GM19397 (cell line): ENCODE measurements around the gene GSTM4.

ENCODE experiments used
- ATAC-seq: cut with Tn5 transposase; IDR thresholded peaks from one replicate; pipeline ENCODE4 v1.9.1; 2021; ENCODE audit warnings: mild to moderate bottlenecking, moderate library complexity; ENCODE audit not compliant: unreplicated experiment

Gene GSTM4

DNA sequence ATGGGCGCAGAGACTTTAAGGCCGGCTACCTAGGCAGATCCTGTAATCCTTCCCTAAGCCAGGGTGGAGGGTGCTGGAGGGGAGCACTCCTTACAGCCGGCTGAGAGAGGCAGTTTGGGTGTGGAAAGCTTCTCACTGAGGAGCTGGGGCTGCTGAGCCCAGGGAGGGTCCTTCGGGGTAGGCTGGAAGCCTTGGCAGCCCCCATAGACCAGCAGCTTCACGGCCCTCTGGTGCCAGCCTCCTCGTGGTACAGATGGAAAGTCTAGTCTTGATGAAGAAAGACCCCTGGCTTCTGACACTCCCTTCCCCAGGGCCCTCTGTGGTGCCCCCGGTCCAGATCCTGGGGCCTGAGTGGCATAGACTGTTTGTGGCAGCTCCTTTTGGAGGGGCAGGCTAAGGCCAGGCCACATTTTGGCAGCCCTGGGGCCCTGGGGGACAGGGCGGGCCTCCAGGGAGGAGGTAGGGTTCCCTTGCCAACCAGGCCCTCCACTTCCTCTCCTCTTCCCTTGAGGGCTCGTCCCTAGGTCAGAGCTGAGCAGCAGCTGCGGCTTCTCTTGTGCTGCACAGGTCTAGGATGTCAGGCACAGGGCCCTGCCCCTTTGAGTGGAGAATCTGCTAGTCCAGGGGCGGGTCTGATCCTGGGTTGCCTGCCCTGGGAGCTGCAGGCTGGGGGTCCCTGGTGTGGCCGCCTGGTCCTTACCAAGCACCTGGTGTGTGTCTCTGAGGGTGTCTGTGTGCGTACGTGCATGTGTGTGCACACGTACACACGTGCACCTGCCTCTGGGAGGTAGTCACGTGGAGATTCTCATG lies 31.5 kb upstream of the GSTM4 start:
- no peak for ATAC-seq

DNA sequence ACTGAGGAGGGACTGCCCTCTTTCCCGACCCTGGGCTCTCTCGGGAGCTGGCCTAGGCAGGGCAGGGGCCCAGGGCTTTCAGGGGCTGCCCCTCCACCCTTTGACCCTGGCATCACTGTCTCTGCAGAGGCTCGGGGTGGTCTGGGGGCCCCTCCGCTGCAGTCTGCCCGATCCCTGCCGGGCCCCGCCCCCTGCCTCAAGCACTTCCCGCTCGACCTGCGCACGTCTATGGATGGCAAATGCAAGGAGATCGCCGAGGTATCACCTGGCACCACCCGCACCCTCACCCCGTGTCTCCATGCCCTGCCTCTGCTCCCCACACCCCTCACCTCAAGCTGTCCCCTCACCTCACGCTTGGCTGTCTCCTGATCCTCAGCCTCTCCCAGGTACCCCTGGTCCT lies 30.7 kb upstream of the GSTM4 start:
- no peak for ATAC-seq

DNA sequence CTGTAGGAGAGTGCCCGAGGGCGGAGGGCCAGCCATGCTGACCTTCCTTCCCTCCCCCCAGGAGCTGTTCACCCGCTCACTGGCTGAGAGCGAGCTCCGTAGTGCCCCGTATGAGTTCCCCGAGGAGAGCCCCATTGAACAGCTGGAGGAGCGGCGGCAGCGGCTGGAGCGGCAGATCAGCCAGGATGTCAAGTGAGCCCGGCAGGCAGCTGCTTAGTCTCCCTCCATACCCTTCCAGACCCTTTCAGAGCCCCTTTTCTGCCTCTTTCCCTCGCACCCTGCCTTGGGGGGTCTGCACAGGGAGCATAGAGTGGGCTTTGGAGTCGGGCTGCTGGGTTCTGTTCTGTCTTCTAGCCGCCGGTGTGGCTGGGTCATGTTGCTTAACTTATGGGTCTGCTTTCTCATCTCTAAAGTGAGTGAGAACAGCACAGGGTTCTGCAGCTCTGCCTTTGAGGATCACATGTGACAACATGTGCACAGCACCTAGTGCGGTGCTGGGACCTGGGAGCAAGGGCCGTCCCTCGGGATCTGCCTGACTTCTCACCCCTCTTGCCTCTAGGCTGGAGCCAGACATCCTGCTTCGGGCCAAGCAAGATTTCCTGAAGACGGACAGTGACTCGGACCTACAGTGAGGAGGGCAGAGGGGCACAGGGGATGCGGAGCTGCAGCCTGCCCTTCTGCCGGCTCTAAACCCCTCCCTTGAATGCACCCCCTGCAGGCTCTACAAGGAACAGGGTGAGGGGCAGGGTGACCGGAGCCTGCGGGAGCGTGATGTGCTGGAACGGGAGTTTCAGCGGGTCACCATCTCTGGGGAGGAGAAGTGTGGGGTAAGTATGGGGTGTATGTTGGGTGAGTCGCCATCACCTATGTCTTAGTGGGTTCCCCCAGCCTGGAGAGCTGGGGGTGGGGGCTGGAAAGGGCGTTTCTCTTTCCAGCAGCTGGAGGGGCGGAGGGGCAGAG lies 30.0 kb upstream of the GSTM4 start:
- no peak for ATAC-seq

DNA sequence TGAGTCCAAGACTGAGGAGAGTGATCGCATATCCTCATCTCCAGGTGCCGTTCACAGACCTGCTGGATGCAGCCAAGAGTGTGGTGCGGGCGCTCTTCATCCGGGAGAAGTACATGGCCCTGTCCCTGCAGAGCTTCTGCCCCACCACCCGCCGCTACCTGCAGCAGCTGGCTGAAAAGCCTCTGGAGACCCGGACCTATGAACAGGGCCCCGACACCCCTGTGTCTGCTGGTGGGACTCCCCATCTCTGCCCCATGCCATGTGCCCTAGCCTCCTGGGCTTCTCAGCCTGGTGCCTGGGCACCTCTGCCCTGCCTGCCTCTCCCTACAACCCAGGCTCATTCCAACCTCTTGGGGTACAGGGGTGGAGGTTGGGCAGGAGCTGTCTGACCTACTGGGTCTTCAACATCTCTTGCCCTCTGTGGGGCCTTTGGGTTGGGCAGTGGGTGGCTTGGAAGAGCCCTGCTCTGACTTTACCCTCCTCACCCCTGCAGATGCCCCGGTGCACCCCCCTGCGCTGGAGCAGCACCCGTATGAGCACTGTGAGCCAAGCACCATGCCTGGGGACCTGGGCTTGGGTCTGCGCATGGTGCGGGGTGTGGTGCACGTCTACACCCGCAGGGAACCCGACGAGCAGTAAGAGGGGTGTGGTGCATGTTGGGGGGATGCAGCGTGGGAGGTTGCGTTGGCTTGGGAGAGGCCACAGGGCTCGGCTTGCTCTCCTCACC lies 29.1 kb upstream of the GSTM4 start:
- no peak for ATAC-seq

DNA sequence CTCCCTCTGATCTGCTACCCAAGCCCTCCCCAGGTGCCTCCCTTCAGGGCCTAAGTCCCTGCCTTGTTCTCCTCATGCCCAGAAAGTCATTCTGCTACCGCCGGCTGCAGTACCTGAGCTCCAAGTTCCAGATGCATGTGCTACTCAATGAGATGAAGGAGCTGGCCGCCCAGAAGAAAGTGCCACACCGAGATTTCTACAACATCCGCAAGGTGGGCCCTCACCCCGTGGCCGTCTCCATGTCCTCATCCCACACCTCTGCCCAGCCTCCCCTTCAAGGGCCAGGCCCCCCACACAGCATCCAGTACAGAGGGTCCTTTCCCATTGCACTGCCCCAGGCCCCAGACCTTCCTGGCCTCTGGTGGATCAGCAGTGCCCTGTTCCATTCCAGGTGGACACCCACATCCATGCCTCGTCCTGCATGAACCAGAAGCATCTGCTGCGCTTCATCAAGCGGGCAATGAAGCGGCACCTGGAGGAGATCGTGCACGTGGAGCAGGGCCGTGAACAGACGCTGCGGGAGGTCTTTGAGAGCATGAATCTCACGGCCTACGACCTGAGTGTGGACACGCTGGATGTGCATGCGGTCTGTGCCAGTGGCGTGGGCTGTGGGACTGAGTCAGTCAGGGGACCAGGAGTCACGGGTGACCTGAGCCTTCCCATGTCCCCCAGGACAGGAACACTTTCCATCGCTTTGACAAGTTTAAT lies 28.1 kb upstream of the GSTM4 start:
- ATAC-seq, result no peak

DNA sequence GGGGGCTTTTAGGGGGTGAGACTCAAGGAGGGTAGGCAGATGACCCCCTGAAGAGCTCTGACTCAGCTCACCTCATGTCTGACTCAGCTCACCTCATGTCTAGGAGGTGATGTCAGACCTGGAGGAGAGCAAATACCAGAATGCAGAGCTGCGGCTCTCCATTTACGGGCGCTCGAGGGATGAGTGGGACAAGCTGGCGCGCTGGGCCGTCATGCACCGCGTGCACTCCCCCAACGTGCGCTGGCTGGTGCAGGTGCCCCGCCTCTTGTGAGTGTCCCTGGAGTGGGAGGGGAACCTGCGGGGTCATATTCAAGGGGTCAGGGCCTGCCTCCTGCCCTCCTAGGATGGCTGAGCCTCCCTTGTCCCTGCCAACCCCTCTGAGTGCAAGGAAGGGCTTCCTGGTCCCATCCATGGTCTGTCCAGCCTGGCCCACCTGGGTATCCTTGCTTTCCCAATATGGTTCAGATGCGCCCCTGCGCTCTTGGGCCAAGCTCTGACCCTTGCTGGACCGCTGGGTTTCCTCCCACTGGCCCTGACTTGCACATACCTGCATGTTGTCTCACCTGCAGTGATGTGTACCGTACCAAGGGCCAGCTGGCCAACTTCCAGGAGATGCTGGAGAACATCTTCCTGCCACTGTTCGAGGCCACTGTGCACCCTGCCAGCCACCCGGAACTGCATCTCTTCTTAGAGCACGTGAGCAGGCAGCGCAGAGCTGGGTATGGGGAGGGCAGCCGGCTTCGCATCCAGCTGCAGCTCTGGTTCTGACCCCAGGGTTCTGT lies 27.2 kb upstream of the GSTM4 start:
- no peak for ATAC-seq

DNA sequence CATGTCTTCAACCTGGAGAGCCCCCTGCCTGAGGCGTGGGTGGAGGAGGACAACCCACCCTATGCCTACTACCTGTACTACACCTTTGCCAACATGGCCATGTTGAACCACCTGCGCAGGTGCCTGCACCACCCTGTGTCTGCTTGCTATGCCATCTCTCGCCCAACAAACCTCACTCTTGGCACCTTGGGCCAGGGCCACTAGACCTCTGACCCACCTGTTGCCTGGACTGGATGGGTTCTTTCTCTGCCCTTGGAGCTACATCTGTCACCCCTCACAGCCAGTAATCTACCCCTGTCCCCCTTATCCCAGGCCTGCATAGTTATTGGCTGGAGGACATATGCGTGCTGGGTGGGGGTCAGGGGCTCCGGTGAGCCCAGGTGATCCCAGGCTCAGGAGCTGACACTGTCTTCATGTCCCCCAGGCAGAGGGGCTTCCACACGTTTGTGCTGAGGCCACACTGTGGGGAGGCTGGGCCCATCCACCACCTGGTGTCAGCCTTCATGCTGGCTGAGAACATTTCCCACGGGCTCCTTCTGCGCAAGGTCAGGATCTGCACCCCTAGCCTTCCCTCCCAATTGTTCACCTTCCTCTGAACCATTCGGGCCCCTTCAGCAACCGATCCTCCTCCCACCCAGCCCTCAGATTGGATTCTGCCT lies 26.4 kb upstream of the GSTM4 start:
- ATAC-seq, result no peak

DNA sequence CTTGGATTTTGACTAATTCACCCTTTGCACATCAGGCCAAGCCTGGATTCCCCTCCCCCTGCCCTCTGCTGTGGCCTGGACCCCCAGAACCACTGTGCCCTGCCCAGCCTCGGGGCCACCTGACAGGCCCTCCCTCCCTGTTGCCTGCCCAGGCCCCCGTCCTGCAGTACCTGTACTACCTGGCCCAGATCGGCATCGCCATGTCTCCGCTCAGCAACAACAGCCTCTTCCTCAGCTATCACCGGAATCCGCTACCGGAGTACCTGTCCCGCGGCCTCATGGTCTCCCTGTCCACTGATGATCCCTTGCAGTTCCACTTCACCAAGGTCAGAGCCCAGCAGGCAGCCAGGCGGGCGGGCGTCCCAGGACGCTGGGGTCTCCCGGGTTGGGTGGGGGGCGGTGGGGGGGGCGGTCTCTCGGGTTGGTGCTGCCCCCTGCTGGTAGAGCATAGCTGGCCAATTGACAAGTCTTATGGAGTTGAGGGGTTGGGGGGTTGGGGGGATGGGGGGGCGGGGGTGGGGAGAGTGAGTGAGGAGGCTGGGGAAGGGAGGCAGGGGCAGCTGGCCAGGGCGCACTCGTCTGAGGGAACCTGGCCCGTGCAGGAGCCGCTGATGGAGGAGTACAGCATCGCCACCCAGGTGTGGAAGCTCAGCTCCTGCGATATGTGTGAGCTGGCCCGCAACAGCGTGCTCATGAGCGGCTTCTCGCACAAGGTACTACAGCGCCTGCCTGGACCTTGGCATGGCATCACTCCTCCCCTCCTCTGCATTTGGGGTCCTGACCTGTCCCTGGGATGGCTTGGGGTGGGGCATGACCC lies 25.6 kb upstream of the GSTM4 start:
- no peak for ATAC-seq

DNA sequence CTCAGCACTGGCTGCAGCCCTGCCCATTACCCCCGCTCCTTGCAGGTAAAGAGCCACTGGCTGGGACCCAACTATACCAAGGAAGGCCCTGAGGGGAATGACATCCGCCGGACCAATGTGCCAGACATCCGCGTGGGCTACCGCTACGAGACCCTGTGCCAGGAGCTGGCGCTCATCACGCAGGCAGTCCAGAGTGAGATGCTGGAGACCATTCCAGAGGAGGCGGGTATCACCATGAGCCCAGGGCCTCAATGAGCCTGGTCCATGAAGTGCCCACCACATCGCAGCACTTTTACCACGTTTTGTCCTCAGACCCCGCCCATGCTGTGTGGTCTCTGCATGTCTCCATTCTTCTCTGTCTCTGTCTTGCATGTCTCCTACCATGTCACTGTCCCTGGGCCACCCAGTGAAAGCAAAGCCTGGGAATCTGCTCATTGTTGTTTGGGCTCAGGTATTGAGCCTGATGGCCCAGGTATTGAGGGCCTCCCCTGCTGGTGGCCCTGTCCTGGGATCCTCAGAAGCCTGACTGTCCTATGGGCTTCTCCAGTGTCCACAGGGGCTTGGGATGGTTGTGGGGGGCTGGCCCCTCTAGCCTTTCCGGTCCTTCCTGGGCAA lies 24.9 kb upstream of the GSTM4 start:
- no peak for ATAC-seq

DNA sequence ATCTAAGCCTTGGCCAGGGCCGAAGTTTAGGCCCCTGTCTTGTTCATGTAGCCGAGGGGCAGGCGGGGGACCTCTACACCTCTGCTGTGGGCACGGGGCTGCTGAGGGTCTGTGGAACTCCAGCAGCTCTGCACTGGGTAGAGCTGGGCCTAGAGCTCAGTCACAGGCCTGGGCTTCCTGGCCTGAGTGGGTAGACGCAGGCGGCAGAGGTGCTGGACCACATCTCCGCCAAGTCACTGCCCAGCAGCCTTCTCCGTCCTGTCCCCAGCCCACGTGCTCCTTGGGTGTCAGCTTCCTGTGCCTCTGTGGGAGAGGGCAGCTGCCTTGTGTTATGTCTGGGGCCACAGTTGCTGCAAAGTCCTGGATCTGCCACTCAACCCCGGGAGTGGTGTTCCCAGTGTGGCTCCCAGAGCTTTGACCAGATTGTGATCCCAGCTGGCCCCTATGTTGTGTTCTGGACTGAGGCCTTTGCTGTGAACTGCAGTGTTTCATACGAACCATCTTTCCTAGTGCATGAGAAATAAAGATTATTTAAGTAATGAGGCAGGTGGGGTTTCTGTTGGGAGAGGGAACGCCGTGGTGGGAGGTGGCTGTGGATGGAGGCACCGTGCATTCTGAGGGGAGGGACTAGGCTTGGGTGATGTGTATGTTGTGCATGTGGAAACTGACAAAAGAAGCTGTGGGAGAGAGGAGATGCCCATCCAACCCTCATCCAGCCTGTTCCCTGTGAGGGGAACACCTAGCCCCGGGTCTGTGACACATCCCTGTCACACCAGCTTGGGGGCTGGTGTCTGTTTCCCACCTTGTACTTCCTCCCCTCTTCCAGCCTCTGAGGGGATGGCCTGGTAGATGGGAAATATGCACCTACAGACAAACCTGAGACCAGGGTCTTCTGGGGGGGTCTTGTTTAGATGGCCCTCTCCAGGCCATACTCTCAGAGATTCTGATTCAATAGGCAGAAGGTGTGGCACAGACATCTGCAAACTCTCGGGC lies 24.1 kb upstream of the GSTM4 start:
- no peak for ATAC-seq

DNA sequence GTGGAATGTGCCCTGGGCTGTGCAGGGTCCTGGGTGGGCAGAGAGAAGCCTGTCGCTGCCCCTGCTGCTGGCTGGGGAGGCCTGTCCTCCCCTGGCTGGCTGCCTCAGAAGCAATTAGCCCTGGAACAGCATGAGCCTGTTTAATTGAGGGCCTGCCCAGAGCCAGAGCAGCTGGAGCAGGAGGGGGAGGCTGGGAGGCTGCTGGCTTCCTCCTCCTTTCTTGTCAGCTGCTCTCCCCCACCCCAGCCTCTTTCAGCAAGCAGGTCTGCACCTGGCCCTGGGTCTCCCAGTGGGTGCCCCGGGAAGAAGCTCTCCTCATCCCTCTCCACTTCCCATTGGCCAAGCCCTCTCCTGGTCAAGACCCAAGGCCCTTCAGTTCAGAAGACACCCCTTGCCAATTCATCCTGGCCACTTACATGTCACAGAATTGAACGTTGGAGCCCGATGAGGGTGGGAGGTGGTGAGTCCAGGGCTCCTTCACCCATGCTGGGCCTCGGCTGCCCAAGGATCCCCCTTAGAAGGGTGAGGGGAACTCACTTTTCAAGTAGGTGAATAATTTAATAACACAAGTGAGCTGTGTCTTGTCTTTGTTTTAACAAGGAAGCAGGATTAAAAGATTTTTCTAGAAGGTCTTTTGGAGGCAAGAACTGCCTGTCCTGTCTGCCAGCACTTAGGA lies 23.1 kb upstream of the GSTM4 start:
- no peak for ATAC-seq

DNA sequence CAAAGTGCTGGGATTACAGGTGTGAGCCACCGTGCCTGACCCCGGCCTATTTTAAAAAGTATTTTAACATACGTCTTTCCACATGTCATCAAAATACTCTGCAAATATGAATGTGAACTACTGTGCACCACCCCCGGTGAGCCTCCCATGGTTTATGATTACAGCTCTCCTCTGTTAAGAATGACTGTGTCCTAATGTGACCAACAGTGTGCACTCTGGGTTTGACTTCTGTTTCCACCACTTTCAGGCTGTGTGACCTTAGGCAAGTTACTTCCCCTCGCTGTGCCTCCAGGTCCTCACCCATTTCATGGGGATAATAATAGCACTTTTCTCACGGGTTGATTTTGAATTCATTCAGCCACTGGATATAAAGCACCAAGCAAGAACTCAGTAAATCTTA lies 21.6 kb upstream of the GSTM4 start:
- ATAC-seq, result no peak

DNA sequence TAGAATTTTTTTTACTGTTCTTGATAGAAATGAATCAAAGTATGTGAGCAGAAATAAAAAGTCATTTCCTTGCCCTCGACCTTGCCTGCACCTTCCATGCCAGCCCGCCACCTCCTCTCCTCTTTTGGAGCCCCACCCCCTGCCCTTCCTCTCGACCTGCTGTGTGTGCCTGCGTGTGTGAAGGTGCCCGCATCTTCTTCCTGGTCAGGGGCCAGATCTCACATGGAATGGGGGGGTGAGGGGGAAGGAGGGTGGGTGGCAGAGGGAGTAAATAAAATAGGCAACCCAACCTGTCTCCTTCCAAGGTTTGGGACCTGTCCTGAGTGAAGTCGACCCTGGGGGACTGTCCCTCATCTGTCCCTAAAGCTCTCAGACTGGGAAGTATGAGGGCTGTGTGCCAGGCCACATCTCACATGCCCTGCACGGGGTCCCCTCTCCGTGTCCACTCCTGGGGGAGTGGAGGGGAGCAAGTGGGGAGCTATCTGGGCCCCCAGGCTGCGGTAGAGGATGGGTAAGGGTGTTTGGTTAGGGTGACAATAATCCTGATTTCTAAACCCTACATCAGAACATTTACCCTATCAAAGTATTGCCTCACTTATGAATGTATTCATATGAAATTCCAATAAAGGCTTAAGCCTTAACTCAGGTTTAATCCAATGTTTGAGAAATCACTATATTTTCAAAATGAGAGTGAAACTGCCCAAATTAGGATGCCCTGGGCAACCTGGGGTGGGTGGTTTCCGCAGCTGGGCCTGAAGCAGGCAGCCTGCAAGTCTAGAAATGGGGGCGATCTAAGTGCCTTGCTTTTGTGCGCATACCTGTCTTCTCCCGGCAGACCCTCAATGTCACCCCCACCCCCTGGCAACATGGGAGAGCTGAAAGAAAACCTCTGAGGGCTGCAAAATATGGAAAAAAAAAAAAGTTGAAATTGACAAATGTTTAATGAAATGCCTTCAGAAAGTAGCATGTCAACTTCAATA lies 20.8 kb upstream of the GSTM4 start:
- ATAC-seq, result no peak

DNA sequence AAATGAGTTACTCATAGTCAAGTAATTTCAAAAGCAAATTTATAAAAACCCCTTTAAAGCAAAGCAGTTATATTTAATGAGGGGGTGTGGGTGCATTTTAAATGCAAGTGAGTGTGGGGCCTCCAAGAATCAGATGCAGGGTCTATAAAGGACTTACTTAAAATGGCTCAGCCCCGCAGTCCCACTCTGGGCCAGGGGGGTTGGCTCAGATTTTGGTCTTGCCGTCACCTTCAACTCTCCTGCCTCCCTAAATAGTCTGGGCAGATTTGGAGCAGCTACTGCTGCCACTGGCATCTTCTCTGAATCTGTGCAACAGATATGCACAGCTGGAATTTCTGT lies 20.1 kb upstream of the GSTM4 start:
- no peak for ATAC-seq

DNA sequence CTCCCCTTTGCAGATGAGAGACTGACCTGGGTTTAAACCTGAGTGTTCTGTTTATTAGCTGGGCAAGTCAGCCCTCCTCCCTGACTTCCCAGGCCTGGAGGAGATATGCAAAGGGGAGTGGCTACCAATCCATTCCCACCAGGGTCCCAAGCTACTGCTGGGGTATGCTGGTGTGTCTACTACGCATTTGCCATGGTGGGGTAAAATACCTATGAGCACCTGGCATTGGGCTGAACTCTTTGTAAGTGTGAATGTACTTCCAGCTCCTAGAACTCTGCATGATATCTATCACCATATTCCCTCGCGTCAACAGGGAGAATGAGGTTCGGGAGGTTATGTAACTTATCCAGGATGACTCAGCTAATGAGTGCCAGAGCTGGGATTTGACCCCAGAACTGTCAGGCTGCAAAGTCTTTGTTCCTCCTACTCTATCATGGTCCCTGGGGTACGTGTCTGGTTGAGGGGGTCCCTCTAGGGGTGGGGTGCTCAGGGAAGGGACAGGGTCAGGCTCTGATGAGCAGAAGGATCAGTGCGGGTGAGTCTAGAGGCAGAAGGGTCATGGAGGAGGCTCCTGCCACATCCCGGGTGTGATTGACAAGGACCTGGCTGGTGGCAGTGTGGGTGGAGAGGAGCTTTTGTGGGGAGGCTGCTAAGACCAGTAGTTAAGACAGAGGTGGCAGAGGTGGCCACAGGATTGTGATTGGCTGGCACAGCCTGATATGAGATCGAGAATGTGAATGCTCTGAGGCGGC lies 19.5 kb upstream of the GSTM4 start:
- ATAC-seq, result no peak
